OCI-LY1 (cell line): ENCODE results near the gene TMEM212.

ENCODE experiments used
- H2AFZ ChIP-seq: fragments of 200-600 bp; sonication (generic), shearing (Covaris generic); 2 replicates; pipeline ENCODE4 v1.6.0; 2014; ENCODE audit warnings: antibody characterized with exemption, mild to moderate bottlenecking, low read length
- H3F3A ChIP-seq: fragments of 200-600 bp; sonication (generic), shearing (Covaris generic); 2 replicates; pipeline ENCODE4 v1.6.0; 2014; ENCODE audit warnings: mild to moderate bottlenecking, antibody characterized with exemption, low read length, moderate library complexity; ENCODE audit not compliant: insufficient read depth
- H3K27ac ChIP-seq: fragments of 200-600 bp; sonication (generic); 2 replicates; pipeline ENCODE4 v1.5.1; 2014; ENCODE audit warnings: low read length, mixed run types, mild to moderate bottlenecking, low read depth; ENCODE audit not compliant: poor library complexity, severe bottlenecking
- H3K27me3 ChIP-seq: fragments of 200-600 bp; sonication (generic); 2 replicates; pipeline ENCODE4 v1.6.0; 2014; ENCODE audit warnings: antibody characterized with exemption, mild to moderate bottlenecking, low read length, moderate library complexity; ENCODE audit not compliant: insufficient read depth
- H3K36me3 ChIP-seq: fragments of 200-600 bp; sonication (generic); 2 replicates; pipeline ENCODE4 v1.6.1; 2014; ENCODE audit warnings: mild to moderate bottlenecking, antibody characterized with exemption, low read length, moderate library complexity, mixed read lengths; ENCODE audit not compliant: insufficient read depth
- H3K4me1 ChIP-seq: fragments of 200-600 bp; sonication (generic); 2 replicates; pipeline ENCODE4 v1.5.1; 2014; ENCODE audit warnings: mild to moderate bottlenecking, low read length, moderate library complexity; ENCODE audit not compliant: insufficient read depth, severe bottlenecking
- H3K4me2 ChIP-seq: fragments of 200-600 bp; sonication (generic), shearing (Covaris generic); 2 replicates; pipeline ENCODE4 v1.6.1; 2014; ENCODE audit warnings: low read length
- H3K4me3 ChIP-seq: fragments of 200-600 bp; sonication (generic); 2 replicates; pipeline ENCODE4 v1.5.1; 2014; ENCODE audit warnings: low read length, low read depth, mild to moderate bottlenecking, mixed read lengths; ENCODE audit not compliant: poor library complexity, severe bottlenecking
- H3K79me2 ChIP-seq: fragments of 200-600 bp; shearing (Covaris generic); 2 replicates; pipeline ENCODE4 v1.6.1; 2016; ENCODE audit warnings: mixed run types, low read length, mixed read lengths; ENCODE audit not compliant: insufficient read depth
- H3K9ac ChIP-seq: fragments of 200-600 bp; sonication (generic), shearing (Covaris generic); 2 replicates; pipeline ENCODE4 v1.6.1; 2014; ENCODE audit warnings: mild to moderate bottlenecking, low read length, mixed read lengths
- H3K9me2 ChIP-seq: fragments of 200-600 bp; sonication (generic), shearing (Covaris generic); 2 replicates; pipeline ENCODE4 v1.6.1; 2014; ENCODE audit warnings: low read depth, mild to moderate bottlenecking, low read length, mixed read lengths
- H3K9me3 ChIP-seq: fragments of 200-600 bp; shearing (Covaris generic); 2 replicates; pipeline ENCODE4 v1.6.1; 2014; ENCODE audit warnings: low read length, mixed read lengths
- H4K20me1 ChIP-seq: fragments of 200-600 bp; sonication (generic), shearing (Covaris generic); 2 replicates; pipeline ENCODE4 v1.6.0; 2016; ENCODE audit warnings: mild to moderate bottlenecking, low read length; ENCODE audit not compliant: insufficient read depth
- EZH2 ChIP-seq: fragments of 200-600 bp; sonication (generic), shearing (Covaris generic); IDR thresholded peaks from 2 replicates; pipeline ENCODE4 v1.8.0; 2017; ENCODE audit warnings: borderline replicate concordance, mixed run types, mild to moderate bottlenecking, antibody characterized with exemption, low read length, moderate library complexity, mixed read lengths
- TF ChIP-seq, protein P1 (sequence below): fragments of 200-600 bp; sonication (generic), shearing (Covaris generic); IDR thresholded peaks from 2 replicates; pipeline ENCODE4 v1.5.1; 2017; ENCODE audit warnings: mild to moderate bottlenecking, antibody characterized with exemption, low read length, moderate library complexity, mixed read lengths

Gene TMEM212

DNA sequence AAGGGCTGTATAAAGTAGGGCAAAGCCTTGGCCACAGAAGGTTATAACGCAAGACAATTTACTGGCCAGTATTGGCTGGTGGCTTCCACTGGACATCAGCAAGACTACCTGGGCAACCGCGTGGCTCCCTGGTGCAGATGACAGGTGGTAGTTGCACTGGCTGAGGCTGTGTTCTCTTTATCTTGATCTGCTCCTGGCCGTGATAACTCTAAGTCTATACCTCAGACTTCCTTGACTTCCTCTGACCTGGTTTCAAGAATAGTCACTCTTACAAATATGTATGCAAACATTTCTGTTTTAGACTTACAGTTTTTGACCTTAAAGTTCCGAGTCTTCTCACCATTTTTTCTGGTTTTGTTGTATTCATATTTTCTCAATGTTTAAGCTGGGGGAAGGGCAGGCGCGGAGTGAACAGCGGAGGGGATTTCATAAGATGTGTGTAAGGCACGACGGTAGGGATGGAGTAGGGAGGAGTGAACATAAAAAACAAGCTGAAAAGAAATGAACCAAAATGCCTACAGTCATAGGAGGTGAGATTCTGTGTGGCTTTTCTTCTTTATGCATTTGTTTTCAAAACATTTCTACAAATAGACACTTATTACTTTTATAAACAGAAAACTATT lies 15.2 kb upstream of the TMEM212 start:
- Histone ChIP-seq H3K4me1 (no peaks in the 10 kb centered on the region), H3K4me2 (no peak overlapping the region), H3K4me3 (no peak overlapping the region), H3K27ac (no peak overlapping the region), H3K9me3 (no peaks in the 10 kb centered on the region), H3K36me3 (no peaks in the 10 kb centered on the region), H3F3A (no peaks in the 10 kb centered on the region), H3K9me2 (no peaks in the 10 kb centered on the region), H3K9ac (no peak overlapping the region), H3K79me2 (no peaks in the 10 kb centered on the region), H2AFZ (no peak overlapping the region), H4K20me1 (no peaks in the 10 kb centered on the region), H3K27me3 (no peaks in the 10 kb centered on the region)
- TF ChIP-seq, protein P1, sequence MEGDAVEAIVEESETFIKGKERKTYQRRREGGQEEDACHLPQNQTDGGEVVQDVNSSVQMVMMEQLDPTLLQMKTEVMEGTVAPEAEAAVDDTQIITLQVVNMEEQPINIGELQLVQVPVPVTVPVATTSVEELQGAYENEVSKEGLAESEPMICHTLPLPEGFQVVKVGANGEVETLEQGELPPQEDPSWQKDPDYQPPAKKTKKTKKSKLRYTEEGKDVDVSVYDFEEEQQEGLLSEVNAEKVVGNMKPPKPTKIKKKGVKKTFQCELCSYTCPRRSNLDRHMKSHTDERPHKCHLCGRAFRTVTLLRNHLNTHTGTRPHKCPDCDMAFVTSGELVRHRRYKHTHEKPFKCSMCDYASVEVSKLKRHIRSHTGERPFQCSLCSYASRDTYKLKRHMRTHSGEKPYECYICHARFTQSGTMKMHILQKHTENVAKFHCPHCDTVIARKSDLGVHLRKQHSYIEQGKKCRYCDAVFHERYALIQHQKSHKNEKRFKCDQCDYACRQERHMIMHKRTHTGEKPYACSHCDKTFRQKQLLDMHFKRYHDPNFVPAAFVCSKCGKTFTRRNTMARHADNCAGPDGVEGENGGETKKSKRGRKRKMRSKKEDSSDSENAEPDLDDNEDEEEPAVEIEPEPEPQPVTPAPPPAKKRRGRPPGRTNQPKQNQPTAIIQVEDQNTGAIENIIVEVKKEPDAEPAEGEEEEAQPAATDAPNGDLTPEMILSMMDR = no peak
- no peak for TF ChIP-seq EZH2

GRCh38 chr3:171828902-171829770 lies 14.0 kb upstream of the TMEM212 start:
- no peaks in the 10 kb centered on the region for H3K27me3 ChIP-seq
- H3K9me2 ChIP-seq = no peaks in the 10 kb centered on the region
- no peak overlapping the region for H3K27ac ChIP-seq
- TF ChIP-seq, protein P1 = no peak
- TF ChIP-seq EZH2 = no peak
- H4K20me1 ChIP-seq = no peaks in the 10 kb centered on the region
- H3K4me1 ChIP-seq = no peaks in the 10 kb centered on the region
- no peaks in the 10 kb centered on the region for H3F3A ChIP-seq
- no peaks in the 10 kb centered on the region for H3K79me2 ChIP-seq
- no peak overlapping the region for H3K4me2 ChIP-seq
- H3K4me3 ChIP-seq = no peak overlapping the region
- no peak overlapping the region for H3K9ac ChIP-seq
- H3K9me3 ChIP-seq = no peaks in the 10 kb centered on the region
- H3K36me3 ChIP-seq = no peaks in the 10 kb centered on the region
- no peak overlapping the region for H2AFZ ChIP-seq

GRCh38 chr3:171829841-171830517 lies 13.2 kb upstream of the TMEM212 start:
- Histone ChIP-seq H3K4me2 (no peak overlapping the region), H3K27me3 (no peaks in the 10 kb centered on the region), H3K4me1 (no peaks in the 10 kb centered on the region), H3K9ac (no peak overlapping the region), H3K4me3 (no peak overlapping the region), H3K27ac (no peak overlapping the region), H2AFZ (no peak overlapping the region), H3K36me3 (no peaks in the 10 kb centered on the region), H3K79me2 (no peaks in the 10 kb centered on the region), H4K20me1 (no peaks in the 10 kb centered on the region), H3K9me3 (no peaks in the 10 kb centered on the region), H3K9me2 (no peaks in the 10 kb centered on the region), H3F3A (no peaks in the 10 kb centered on the region)
- TF ChIP-seq EZH2 = no peak
- TF ChIP-seq, protein P1 = peak; percentile 29; the same call in 1 of the 2 replicates
